ENCODE results near the gene SPSB4.

Gene SPSB4

GRCh38 chr3:141055136-141055535 lies 4.0 kb downstream of the SPSB4 start:
- no peak for DNase-seq (ENCODE audit: low spot score)

- no peak for DNase-seq (ENCODE audit: low spot score)
Observed at GRCh38 chr3:141055536-141056445, 4.6 kb downstream of the SPSB4 start.

GRCh38 chr3:141056751-141057171 lies 5.6 kb downstream of the SPSB4 start:
- no peak for DNase-seq (ENCODE audit: low spot score)

GRCh38 chr3:141057436-141057835 lies 6.3 kb downstream of the SPSB4 start:
- no peak for DNase-seq (ENCODE audit: low spot score)

GRCh38 chr3:141057946-141058800 lies 7.0 kb downstream of the SPSB4 start:
- DNase-seq (ENCODE audit: low spot score) = no peak

GRCh38 chr3:141058996-141059395 lies 7.8 kb downstream of the SPSB4 start:
- DNase-seq (ENCODE audit: low spot score) = no peak

- DNase-seq (ENCODE audit: low spot score) = no peak
Observed at GRCh38 chr3:141059816-141060215, 8.7 kb downstream of the SPSB4 start.

GRCh38 chr3:141060327-141060726 lies 9.2 kb downstream of the SPSB4 start:
- DNase-seq (ENCODE audit: low spot score) = no peak

GRCh38 chr3:141063831-141064230 lies 12.7 kb downstream of the SPSB4 start:
- DNase-seq (ENCODE audit: low spot score) = no peak

GRCh38 chr3:141064255-141064926 lies 13.2 kb downstream of the SPSB4 start:
- DNase-seq (ENCODE audit: low spot score) = no peak

GRCh38 chr3:141065258-141065657 lies 14.1 kb downstream of the SPSB4 start:
- DNase-seq (ENCODE audit: low spot score) = no peak

- DNase-seq (ENCODE audit: low spot score) = no peak
Observed at GRCh38 chr3:141065841-141066805, 15.0 kb downstream of the SPSB4 start.

- no peak for DNase-seq (ENCODE audit: low spot score)
Observed at GRCh38 chr3:141067206-141067974, 16.2 kb downstream of the SPSB4 start.

GRCh38 chr3:141070229-141070628 lies 19.1 kb downstream of the SPSB4 start:
- no peak for DNase-seq (ENCODE audit: low spot score)

GRCh38 chr3:141070727-141071357 lies 19.7 kb downstream of the SPSB4 start:
- no peak for DNase-seq (ENCODE audit: low spot score)

GRCh38 chr3:141071681-141072260 lies 20.6 kb downstream of the SPSB4 start:
- DNase-seq (ENCODE audit: low spot score) = no peak

- no peak for DNase-seq (ENCODE audit: low spot score)
Observed at GRCh38 chr3:141072950-141073349, 21.8 kb downstream of the SPSB4 start.

GRCh38 chr3:141073580-141073979 lies 22.4 kb downstream of the SPSB4 start:
- DNase-seq (ENCODE audit: low spot score) = no peak

- no peak for DNase-seq (ENCODE audit: low spot score)
Observed at GRCh38 chr3:141074529-141074928, 23.4 kb downstream of the SPSB4 start.

Measured in AG08396 (cell line).